Skin of body (tissue), 2 donors: Measurements from ENCODE around the gene PPP1R3D. TPM values are rescaled to one million over a fixed set of nuclear protein-coding genes. Genes with fewer than 3 reads are reported as not detected.
"Not testable (repeated sequence)": the region's sequence is repeated elsewhere in the genome, so short reads cannot be mapped to it uniquely, and the experiment has no call there.

Experiments
- DNase-seq: peaks from one replicate; lab custom pipeline; 2025; lab: John Stamatoyannopoulos, UW
- total RNA-seq: library from RNA; depleted of rRNA; stranded (reverse); fragments of >200 nt; gene quantifications from one replicate; pipeline ENCODE4 v1.2.3, GENCODE V29; 2014

The PPP1R3D gene, protein sequence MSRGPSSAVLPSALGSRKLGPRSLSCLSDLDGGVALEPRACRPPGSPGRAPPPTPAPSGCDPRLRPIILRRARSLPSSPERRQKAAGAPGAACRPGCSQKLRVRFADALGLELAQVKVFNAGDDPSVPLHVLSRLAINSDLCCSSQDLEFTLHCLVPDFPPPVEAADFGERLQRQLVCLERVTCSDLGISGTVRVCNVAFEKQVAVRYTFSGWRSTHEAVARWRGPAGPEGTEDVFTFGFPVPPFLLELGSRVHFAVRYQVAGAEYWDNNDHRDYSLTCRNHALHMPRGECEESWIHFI
- 5.3 TPM for total RNA-seq

DNA sequence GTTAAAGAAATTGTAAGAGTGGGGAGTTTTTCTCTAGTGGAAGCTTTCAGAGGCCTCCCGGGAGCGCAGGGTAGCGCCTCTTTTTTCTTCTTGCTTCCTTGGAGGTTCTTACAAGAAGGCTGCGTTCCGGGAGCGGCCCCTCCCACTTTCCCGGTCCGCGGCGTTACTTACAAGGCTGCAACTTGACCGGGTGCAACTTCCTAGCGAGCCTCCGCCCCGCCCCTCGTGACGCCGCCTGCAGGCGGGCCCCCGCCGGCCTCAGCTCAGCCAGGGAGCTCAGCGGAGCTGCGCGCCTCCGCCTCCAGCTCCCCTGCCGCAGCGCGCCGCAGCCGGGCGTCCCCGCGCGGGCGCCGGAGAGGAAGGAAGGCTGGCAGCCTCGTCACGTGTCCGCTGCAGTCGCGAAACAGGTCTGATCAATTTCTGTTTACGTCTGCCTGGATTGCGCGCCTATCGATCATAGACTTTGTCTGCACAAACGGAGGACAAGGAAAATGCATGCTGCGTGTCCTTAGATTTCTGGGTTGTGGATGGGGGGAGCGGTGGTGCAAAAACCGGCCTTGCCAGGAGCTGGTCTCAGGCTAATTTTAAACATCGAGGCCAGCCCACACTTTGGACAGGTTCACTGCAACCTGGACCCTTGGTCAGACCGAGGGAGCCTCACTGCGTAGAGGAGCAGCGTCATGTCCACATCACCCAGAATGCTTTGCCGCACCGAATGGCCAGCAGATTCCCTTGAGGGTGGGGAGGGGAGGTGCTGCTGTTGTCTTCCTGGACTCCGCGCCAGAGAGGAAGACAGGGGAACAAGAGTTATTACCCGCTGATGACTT lies at the start of gene PPP1R3D, which contains the start of gene FAM217B:
TSS of gene PPP1R3D (minus strand) at position 177 of the 827 bp plus-strand sequence. CDS start 374 bp downstream, outside the sequence.
TSS of gene FAM217B (plus strand) at position 261 of the 827 bp plus-strand sequence. CDS start 3,555 bp downstream, outside the sequence.
- peak; percentile 96 for DNase-seq

DNA sequence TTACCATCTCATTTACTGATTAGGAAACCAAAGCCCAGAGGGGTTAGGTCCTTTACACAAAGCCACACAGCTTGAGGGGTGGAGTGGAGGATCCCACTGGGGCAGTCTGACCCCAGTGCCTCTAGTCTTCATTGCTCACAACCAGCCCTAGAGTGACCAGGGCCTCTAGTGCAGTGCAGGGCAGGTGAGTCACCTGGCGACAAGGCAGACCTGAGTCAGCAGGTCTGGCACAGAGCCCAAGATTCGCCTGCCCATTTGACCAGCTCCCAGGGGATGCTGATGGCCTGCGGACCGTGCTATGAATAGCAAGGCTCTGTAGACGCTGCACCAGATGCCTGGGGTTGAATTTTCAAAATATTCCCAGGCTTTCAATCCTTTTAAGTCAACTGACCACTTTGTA lies 48.0 kb upstream of the PPP1R3D start:
- no peak for DNase-seq

DNA sequence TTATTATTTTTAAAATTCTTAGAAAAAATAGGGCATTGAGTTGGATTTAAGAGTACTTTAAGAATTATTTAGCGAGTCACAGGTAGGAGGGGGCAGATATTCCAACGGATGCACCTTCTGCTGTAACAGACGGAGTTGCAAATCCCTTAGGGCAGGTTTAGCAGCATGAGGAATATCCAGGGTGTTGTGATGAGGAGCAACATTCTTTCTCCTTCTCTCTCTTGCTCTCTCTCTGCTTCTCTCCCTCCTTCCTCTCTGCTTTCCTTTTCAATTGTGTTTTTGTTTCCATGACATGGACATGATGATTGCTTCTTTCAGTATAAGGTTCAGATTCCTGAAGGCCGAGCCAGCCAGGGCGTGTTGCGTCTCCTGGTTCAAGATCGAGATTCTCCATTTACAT lies 47.0 kb upstream of the PPP1R3D start:
- DNase-seq, result no peak

DNA sequence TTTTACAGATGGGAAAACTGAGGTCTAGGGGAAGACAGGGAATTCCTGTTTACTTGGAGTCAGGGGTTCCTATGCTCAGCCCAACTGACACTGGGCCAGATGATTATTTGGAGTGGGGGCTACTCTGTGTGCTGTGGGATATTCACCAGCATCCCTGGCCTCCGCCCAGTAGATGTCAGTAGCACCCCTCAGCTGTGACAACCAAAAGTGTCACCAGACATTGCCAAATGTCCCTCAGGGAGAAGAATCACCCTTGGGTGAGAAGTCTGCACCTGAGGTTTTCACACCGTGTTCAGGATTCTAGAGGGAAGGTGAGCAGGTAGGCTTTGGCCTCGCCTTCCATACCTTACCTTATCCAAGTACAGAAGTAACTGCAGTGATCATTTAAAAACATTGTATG lies 45.8 kb upstream of the PPP1R3D start:
- no peak for DNase-seq

DNA sequence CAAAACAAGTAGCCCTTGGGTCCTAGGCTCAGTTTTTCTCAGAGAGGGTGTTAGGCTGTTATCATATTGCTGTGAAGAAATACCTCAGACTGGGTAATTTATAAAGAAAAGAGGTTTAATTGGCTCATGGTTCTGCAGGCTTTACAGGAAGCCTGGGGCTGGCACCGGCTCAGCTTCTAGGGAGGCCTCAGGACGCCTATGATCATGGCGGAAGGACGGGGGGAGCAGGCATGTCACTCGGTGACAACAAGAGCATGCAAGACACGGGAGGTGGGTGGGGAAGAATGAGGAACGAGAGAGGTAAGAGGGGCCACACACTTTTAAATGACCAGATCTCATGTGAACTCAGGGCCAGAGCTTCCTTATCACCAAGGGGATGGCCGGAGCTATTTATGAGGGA lies 45.1 kb upstream of the PPP1R3D start:
- no peak for DNase-seq

DNA sequence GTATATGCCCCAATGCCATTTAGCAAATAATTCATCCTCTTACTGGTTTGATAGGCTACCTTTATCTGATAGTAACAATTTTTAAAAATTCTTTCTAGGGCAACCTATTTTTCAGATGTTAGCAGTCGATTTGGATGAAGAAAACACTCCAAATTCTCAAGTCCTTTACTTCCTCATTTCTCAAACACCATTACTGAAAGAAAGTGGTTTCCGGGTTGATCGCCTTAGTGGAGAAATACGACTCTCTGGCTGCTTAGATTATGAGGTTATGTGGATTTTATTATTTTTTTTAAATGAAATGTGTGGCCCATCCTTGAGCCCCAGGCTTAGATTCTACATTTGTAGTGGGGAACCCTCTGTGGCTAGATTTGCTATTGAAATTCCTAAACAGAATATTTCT lies 44.4 kb upstream of the PPP1R3D start:
- DNase-seq, result no peak

DNA sequence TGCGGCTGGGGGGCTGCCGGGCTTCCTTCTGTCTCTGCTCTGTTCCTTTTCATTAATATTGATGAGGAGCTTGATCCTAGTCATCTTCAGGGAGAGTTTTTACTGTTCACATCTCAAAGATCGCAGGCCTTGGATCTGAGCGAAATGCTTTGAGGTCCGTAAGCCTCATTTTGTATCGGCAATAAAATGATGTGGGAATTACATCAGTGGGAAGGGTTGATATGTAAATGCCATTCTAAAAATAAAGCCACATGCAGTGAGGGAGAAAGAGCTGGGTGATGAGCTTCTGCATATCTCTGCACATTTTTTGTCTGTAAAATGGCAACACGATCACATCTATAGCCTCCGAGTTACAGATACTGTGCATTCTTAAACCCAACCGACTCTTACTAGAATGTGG lies 43.0 kb upstream of the PPP1R3D start:
- DNase-seq, result no peak

DNA sequence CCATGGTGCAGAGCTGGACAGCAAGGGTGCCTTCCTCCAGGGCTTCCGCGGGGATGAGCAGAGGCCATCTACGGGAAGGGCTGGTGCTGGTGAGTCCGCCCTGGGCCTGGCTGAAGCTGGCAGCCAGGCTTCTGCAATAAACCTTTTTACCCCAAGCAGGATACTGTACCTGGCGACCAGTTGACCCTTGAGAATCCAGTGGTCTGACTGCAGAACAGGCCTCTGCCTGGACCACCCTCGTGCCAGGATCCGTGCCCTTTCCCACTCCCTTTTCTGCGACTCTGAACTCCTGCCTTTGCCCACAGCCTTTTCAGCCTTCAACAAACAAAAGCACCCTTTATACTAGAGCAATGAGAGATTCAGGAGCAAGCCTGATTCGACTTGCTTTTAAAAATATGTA lies 37.0 kb upstream of the PPP1R3D start:
- DNase-seq, result no peak

DNA sequence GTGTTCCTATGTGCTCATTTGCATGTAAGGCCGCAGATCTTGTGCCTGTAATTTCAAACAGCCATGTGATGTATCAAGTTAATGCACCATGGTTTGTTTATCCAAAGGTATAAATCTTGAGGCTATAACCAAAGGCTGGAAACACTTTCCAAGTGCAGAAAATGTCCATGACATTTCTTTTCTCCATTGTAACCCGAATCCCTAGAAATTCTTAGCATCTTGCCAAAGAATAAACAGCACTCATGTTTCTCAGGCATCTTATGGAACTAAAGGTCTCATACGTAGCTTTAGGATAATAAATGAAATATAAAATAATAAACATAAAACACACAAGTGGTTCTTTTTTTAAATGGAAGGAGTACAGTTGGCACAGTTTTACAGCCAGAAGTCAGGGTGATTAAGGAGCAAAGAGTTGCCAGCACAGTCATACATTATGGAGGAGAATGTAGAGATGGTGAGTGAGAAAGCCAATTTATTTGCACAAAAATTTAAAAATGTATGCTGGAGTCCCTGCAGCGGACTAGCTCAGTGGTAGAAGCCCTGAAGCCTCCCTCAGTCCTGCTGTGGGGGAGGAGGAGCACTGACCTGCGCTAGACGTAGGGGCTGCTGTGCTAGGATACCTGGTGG lies 36.2 kb upstream of the PPP1R3D start:
- no peak for DNase-seq

DNA sequence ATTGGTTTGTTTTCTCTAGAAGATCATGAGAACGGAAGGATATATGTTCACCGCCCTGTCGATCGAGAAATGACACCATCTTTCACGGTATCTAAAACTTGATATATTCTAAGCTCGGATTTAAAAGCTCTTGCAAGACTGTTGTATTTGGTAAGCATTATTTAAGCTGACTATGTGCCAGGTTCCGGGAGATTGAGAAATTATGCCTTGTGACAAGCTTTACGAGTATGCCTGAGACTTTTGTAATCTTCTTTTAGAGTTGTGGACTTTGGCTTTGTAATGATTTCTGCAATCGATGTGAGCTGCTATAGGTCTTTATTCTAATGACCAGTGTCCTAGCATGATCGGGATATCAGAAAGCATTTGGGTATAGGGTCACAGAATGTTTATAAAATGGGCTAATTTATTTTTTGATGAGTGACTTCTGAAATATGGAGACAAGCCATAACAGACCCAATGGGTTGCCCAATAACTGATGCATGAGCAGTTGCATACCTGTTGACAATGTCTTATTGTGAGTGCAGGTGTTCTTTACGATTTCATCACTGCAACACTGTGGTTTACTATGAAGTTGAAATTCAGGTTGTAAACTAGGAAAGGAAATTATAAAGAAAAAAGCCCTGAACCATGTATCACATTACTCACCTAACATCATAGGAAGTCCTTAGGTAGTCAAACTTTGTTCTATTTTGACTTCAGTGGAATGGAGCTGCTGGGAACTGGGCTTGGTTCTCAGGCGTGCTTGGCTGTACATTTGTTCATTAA lies 32.1 kb upstream of the PPP1R3D start:
- DNase-seq, result no peak

DNA sequence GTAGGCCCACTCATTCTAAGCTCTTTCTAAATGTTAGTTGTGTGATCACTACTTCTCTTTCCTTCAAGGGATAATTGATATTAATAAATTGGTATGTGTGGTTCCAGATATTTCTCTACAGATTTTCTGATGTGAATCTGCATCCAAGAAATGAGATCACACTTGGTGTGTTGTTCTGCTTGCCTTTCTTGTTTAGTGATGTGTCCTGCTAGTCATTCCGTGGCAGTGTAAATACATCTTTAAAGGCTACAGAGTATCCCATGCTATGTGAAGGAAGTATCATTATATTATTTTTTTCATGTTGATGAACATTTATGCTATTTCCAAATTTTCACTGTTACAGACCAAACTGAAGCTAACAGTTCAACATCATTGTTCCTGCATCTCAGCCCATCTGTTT lies 31.3 kb upstream of the PPP1R3D start:
- no peak for DNase-seq

DNA sequence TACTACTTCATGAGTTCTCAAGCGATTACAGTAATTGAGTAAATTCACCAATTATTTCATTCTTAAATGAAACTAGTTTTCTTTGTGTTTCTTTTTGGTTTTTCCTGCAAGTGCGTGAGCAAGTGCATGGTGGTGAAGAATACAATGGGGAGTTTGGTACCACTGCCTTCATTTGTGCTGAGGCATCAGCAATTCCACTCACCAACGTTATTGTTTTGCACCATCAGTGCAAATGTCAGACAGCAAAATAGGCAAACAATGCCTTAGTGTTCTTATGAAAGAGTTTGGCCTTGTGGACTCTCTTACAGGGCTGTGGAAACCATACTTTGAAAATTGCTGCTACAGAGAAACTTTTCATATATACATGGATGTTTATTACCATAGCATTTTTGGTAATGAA lies 26.3 kb upstream of the PPP1R3D start:
- no peak for DNase-seq

DNA sequence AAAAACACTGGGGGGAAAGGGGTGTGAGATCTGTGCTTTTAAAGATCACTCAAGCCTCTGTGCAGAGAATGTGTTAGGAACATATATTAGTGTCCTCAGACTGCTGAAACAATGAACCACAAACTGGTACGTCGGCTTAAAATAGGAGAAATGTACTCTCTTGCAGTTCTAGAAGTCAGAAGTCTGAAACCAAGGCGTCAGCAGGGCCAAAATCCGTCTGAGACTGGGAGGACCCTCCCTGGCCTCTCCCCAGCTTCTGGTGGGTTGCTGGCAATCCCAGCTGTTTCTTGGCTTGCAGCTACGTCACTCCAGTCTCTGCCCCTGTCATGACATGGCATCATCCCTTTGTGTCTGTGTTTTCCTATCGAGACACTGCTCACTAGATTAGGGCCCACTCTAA lies 22.1 kb upstream of the PPP1R3D start:
- DNase-seq, result no peak

DNA sequence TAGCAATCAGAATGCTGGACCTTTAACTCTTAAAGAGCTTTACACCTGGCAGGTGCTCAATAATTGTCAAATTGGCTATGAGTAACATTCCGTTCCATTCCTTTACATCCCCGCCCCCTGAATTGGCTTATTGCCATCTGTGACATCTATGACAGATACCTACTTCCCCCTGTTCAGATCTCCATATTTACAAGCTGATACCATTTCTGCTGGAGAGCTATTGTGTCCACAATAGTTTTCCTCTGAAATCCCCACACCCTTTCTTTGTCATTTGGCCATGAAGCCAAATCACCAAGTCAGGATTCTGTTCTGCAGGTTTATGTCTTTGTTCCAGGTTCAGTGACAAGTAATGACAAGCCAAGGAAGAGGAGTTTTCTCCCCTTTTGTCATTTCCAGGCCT lies 21.3 kb upstream of the PPP1R3D start:
- no peak for DNase-seq

DNA sequence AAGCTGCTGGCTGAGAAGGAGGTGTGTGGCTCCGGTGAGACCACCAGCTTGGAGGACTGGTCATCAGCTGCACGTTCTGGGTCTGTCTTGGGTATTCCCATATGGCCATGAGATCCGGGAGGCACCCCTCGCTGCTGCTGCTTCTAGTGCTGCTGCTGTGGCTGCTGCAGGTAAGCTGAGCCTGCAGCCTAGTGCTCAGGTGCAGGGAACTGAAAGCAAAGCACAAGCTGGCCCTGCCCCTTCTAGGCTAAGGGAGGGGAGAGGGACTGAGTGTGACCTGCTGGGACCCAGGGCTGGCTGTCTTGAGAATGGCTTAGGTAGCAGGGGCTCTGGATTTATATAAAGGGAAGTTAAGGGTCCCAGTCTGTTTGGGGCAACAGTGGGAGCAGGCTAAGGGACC lies 18.5 kb upstream of the PPP1R3D start:
- no peak for DNase-seq

DNA sequence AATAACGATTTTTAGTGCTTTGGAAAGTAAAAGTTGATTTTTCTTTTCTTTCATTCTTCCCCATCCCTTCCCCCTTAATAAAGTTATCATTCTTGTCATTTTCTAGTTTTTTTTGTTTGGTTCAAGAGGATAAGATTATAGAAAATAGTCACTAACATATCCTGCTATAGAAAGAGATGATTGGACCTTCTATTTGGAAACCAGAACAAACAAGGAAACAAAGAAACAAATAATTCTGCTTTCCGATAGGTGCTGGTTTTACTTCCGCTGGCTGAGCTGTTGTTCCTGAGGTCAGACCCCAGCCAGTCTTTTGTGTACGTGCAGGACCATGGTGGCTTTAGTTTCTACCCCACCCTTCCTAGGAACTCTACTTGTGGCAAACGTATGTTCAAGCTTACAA lies 18.0 kb upstream of the PPP1R3D start, which contains the start of gene CDH26:
TSS of gene CDH26 (plus strand) at position 301 of the 400 bp plus-strand sequence. CDS start 304 bp downstream, outside the sequence.
- no peak for DNase-seq

DNA sequence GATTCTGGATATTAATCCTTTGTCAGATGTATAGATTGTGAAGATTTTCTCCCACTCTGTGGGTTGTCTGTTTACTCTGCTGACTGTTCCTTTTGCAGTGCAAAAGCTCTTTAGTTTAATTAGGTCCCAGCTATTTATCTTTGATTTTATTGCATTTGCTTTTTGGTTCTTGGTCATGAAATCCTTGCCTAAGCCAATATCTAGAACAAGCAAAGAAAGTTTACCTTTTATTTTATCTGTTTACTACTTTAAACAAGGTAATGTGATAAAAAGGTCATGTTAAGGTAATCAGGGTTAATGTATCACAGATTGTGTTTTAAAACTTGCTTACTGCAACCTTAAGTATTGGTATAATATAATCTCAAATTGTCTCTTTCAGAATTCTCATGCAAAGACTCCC lies 17.5 kb upstream of the PPP1R3D start:
- DNase-seq, result not testable (repeated sequence)

DNA sequence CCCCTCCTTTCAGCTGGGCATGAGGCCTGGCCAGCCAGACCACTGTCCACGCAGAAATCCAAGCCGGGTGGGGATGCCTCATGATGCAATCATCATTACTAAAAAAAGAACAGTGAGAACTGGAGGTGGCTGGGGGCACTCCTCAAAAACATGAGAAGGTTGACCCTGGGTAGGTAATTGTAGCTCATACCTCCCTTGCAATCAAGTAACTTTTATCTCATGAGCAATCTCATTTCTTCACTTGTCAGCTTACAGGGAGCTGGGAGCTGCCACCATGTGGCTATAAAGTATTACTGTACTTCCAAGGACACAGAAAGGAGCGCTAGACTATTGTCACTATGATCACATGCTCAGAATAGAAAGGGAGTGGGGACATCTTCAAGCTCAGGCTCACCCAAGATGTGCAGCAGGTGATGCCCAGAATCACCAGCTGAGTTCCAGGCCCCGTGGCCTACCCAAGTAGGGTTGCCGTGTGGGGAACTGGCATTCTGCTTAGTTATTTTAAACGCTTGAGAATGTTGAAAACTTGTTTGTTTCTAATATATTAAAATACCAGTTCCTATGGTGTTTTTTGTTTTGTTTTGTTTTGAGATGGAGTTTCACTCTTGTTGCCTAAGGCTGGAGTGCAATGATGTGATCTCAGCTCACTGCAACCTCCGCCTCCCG lies 15.2 kb upstream of the PPP1R3D start:
- DNase-seq, result no peak

DNA sequence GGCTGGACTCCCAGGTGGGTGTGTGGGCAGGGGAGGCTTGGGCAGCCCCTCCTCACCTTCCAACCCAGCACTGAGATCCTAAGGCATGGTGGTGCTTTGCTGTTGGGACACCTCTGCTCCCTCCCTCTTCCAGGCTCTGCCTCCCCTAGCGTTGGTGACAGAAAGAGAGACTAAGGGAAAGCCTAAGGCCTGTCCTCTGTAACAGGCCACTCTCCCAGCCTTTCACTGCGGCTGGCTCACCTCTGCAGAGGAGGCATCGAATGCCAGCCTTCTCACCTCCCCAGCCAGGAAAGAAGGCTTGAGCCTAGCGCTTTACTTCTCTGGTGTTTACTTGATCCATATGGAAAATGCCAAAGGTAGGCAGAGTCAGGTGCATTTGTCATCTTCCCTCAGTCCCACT lies 14.6 kb upstream of the PPP1R3D start:
- no peak for DNase-seq

DNA sequence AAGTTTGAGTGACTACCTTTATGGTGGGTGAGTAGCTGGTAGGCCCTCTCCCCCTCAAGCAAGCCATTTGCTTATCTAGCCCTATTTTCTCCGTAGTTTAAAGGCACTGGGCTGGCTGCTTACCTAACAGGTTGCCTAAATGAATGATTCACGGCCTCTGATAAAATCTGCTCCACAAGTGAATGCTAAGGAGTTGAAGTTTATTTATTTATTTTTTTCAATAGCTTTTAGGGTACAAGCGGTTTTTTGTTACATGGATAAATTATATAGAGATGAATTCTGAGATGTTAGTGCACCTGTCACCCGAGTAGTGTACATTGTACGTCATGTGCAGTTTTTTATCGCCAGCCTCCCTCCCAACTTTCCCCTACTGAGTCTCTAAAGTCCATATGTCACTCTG lies 9.8 kb upstream of the PPP1R3D start:
- DNase-seq, result no peak
